Measurements from ENCODE around the gene ATF4.

The ATF4 gene

DNA sequence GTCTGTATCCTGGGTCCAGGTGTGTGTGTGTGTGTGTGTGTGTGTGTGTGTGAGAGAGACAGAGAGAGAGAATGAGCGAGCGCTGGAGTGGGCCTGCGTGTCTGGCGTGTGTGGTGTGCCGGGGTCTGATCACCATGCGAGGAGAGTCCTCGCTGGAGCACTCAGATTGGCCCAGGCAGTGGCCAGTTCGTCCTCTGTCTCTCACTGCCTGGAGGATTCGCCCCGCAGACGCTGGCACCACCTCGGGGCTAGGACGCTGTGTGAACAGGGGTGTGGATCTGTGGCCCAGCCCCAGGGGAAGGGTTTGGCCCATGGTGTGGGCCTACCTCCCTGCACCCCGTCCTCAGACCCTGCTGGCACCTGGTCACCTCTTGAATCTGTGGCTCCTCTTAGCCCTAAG lies 38.6 kb downstream of the ATF4 start:
- DNase-seq (ENCODE audit: low read depth): no peak

DNA sequence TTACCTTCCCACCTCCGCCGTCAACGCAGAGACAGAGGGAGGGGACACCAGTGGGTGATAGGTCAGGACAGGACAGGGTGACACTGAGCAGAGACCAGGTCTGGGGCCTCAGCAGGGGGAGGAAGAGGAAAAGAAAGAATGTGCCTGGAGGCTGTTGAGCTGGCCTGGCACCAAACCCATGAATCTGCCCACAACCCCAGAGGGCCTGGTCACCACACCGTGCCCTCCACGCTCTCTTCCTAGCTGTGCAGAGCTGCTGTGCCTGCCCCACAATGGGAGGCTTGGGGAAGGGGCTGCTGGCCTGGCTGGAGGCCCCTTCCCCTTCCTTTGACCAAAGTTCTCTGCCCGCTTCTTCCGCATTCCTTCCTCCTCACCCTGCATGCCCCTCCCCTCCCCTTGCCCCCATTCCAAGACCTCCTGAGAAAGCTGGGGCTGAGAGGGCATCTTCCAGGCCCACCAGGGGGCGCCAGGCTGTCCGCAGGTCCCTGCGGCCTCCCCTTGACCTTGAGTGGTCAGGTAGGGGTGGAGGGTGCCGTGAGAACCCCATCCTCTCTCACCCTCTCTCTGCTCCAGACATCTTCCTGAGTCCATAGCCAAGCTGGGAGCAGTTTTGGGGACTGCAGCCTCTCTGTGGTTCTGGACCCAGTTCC lies 39.2 kb downstream of the ATF4 start:
- no peak for DNase-seq (ENCODE audit: low read depth)

GRCh38 chr22:39560127-39560526 lies 39.8 kb downstream of the ATF4 start:
- DNase-seq (ENCODE audit: low read depth): no peak

DNA sequence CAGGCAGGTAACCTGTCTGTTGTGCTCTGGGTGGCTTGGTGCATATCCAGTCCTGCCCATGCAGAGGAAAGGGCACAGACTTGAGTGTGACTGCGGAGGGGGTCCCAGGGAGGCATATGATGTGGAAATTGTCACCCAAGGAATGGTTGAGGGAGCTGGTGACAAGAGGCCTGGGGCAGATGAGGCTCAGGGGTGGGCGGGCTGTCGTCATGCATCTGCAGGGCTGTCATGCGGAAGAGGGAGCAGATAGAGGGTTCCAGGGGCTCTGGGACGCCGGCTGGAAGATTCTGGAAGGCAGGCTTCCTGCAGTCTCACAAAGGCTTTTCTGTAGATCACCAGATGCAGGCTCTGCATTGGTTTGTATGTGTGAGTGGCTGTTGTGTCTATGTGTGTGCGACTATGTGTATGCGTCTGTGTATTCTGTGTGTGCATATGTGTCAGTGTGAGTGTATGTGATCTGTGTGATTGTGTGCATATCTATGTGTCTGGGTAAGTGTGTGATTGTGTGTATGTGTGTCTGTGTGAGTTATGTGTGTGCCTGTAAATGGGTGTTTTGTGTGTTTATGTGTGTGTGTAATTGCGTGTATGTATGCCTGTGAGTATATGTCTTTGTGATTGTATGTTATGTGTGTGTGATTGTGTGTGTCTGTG lies 42.6 kb downstream of the ATF4 start:
- DNase-seq (ENCODE audit: low read depth): no peak

GRCh38 chr22:39563571-39564428 lies 43.4 kb downstream of the ATF4 start:
- DNase-seq (ENCODE audit: low read depth): no peak

DNA sequence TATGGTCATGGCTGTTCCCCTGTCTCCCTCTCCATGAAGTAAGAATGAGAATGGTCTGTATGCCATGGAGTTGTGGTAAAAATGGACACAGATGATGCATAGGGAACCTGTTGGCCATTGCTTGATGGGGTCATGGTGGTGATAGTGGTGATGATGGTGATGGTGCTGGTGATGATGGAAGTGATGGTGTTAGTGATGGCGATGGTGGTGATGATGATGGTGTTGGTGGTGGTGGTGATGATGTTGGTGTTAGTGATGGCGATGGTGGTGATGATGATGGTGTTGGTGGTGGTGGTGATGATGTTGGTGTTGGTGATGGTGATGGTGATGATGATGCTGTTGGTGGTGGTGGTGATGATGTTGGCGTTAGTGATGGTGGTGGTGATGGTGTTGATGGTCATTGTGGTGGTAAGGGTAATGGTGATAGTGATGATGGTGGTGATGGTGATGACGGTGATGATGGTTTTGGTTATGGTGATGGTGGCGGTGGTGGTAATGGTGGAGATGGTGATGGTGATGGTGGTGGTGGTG lies 45.1 kb downstream of the ATF4 start:
- no peak for DNase-seq (ENCODE audit: low read depth)

- DNase-seq (ENCODE audit: low read depth): no peak
Observed at GRCh38 chr22:39567135-39567946, 47.0 kb downstream of the ATF4 start.

DNA sequence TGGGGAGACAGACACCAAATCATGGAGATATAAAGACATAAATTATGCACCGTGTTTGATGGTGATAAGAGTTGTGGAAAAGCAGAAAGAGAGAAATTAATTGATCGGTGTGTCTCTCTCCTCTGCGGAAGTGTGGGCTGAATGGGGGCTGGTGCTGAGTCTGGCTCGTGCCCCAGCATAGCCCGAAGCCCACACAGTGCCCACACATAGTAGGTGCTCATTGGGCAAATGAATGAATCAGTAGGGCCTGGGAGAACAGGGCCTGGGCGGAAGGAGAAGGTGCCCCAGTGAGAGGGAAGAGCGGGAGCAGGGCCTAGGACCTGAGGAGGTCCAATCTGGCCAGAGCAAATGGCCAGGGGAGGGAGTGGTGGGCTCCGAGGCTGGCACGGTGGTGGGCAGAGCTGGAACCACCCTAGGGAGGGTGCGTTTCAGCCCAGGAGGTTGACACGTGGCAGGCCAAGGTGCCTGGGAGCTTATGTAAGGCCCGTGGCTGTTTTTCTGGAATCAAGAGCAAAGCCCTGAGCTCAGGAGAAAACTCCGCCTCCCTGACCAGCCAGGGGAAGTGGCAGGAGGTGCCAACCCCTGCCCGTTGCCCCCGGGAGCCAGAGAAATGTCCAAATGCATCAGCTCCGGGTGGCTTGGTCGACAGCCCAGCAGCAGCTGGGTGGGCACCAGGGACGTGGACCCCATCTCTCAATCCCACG lies 48.1 kb downstream of the ATF4 start:
- DNase-seq (ENCODE audit: low read depth): no peak

GRCh38 chr22:39569066-39569465 lies 48.7 kb downstream of the ATF4 start:
- DNase-seq (ENCODE audit: low read depth): no peak

DNA sequence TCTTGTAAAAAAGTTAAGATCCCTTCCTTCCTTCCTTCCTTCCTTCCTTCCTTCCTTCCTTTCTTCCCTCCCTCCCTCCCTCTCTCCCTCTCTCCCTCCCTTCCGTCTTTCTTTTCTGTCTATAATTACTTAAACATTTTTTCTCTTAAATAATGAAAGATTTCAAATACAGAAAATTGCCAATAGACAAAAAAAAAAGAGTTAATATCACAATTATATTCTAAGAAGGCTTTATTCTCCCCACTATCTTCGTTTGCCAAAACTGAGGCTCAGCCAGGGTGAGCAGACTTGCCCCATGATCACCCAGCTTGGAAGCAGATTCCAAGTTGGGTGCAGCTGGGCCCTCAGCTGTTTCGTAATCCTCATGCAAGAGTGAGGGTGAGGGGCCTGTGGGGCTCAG lies 49.9 kb downstream of the ATF4 start:
- no peak for DNase-seq (ENCODE audit: low read depth)

- no peak for DNase-seq (ENCODE audit: low read depth)
Observed at GRCh38 chr22:39570665-39571064, 50.3 kb downstream of the ATF4 start, which contains the start of gene CACNA1I. TSS of gene CACNA1I (plus strand) at chr22:39570753. CDS start at chr22:39570753, 0 bp downstream.

- no peak for DNase-seq (ENCODE audit: low read depth)
Observed at GRCh38 chr22:39571538-39571937, 51.2 kb downstream of the ATF4 start.
